Epithelial cell of esophagus (primary cell): ENCODE results near the gene ID1.
A peak's percentile ranks its signal among the peaks of the same experiment; 100 is the strongest.

Experiments used
- DNase-seq: peaks from one replicate; pipeline ENCODE4 v3.0.0; 2010; ENCODE audit warnings: low read depth
- H3K4me3 ChIP-seq: 2 replicates; pipeline ENCODE4 v1.5.1; 2011; ENCODE audit warnings: mild to moderate bottlenecking, low read length, control low read depth
- TF ChIP-seq, protein P1 (sequence below): IDR thresholded peaks from 2 replicates; pipeline ENCODE4 v1.5.1; 2011; ENCODE audit warnings: low read depth, mild to moderate bottlenecking, low read length, control low read depth, inconsistent platforms; ENCODE audit not compliant: insufficient read depth; ENCODE audit errors: missing control alignments

Gene ID1

DNA sequence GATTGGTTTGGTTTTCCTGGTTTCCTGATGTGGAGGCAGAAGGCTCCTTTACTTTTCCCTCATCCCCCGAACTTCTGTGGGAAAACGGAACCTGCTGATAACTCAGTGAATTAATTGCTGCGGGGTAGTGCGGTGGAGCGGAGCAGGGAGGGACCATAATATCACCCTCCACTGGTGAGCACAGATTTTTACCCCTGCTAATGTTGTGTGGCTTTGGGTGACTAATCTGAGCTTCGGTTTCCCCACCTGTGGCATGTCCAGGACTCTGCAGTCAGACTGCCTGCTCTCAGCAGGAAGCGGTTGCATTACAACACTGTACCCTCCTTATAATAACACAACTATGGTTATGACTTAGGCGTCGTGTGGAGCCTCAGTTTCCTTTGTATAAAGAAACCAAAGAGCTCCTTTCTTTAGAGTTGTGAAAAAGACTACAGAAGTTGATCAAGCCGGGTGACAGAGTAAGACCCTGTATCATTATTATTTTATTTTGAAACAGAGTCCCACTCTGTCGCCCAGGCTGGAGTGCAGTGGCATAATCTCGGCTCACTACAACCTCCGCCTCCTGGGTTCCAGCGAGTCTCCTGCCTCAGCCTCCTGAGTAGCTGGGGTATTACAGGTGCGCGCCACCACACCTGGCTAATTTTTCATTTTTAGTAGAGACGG lies 2.2 kb upstream of the ID1 start:
- peak; percentile 85 for DNase-seq
- TF ChIP-seq, protein P1, sequence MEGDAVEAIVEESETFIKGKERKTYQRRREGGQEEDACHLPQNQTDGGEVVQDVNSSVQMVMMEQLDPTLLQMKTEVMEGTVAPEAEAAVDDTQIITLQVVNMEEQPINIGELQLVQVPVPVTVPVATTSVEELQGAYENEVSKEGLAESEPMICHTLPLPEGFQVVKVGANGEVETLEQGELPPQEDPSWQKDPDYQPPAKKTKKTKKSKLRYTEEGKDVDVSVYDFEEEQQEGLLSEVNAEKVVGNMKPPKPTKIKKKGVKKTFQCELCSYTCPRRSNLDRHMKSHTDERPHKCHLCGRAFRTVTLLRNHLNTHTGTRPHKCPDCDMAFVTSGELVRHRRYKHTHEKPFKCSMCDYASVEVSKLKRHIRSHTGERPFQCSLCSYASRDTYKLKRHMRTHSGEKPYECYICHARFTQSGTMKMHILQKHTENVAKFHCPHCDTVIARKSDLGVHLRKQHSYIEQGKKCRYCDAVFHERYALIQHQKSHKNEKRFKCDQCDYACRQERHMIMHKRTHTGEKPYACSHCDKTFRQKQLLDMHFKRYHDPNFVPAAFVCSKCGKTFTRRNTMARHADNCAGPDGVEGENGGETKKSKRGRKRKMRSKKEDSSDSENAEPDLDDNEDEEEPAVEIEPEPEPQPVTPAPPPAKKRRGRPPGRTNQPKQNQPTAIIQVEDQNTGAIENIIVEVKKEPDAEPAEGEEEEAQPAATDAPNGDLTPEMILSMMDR: no peak
- no peak overlapping the region for H3K4me3 ChIP-seq

- TF ChIP-seq, protein P1: no peak
- H3K4me3 ChIP-seq: peak overlapping the region; percentile 82
- DNase-seq: peak; percentile 90
Measured at GRCh38 chr20:31603822-31604566, 1.1 kb upstream of the ID1 start.

DNA sequence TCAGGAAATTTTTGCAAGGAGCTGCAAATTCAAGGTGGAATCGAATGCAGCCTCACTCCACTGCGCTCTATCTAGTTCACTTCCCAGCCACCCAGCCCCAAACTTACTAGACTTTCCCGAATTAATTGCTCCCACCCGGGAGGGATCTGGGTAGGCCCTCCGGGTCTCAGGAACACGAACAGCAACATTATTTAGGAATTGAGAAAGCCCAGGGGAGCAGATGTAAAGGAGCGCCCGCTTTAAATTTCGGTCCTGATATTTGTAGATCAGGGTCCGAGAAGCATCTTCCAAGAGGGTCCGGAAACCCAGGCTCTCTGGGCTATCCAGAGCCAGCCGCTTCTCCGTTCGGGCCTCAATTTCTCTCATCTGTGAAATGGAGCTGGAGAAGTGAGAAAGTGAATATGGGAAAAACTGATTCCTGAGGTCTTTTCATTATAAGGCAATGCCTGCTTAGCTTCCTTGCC lies 490 bp upstream of the ID1 start:
- peak overlapping the region; percentile 82 for H3K4me3 ChIP-seq
- DNase-seq: no peak
- TF ChIP-seq, protein P1: no peak

- peak overlapping the region; percentile 82 for H3K4me3 ChIP-seq
- TF ChIP-seq, protein P1: no peak
- no peak for DNase-seq
Measured at GRCh38 chr20:31605902-31606803, 1.1 kb downstream of the ID1 start.

- peak overlapping the region; percentile 82 for H3K4me3 ChIP-seq
- TF ChIP-seq, protein P1: no peak
- peak; percentile 63 for DNase-seq
Measured at GRCh38 chr20:31606804-31607639, 1.9 kb downstream of the ID1 start.

DNA sequence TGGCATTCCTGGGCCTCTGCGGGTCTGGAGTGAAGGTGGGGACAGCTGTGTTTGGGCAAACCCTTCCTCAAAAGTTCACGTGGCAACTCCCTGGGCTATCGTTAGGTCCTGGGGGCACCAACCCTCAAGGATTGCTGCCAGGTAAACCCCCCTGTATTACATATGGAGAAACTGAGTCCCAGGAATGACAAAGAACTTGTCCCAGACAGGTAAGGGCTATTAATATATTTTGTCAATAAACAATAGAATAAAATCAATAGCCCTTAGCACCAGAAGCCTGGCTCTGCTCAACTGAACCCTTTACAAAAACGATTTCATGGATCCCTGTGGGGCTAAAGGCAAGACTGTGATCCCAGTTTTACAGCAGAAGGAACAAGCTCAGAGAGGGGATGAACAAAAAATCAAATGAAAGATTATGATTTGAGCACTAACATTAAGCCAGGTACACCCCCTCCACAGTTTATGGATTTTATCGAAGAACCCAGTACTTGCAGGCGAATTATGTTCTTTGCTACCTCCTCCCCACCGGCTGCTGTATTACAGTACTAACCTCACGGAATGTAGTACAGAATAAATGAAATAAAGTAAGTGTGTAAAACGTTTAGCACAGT lies 2.7 kb downstream of the ID1 start:
- DNase-seq: no peak
- TF ChIP-seq, protein P1: no peak
- H3K4me3 ChIP-seq: no peak overlapping the region
